ENCODE measurements around the gene LIME1. TPM values are rescaled to one million over a fixed set of nuclear protein-coding genes. Genes with fewer than 3 reads are reported as not detected.

LIME1 gene
- total RNA-seq, 1 donor from 2014 or later = 0.53 TPM

GRCh38 chr20:63747622-63748069 lies 11.2 kb downstream of the LIME1 start:
- H3K36me3 ChIP-seq (ENCODE audit: control insufficient read depth, insufficient read depth, low read length) = peaks cover 8% of the 10 kb centered on the region
- DNase-seq (ENCODE audit: low read depth) (no peak), FAIRE-seq (no peak)
- no peaks in the 10 kb centered on the region for H3K27me3 ChIP-seq (ENCODE audit: control insufficient read depth, insufficient read depth, low read length)
- H3K4me3 ChIP-seq (ENCODE audit: low read depth, low read length) = no peak overlapping the region
- no peak for TF ChIP-seq CTCF (IDR thresholded peaks at IDR 0.05; ENCODE audit: insufficient read depth, low read length, severe bottlenecking)

- Histone ChIP-seq H3K4me3 (ENCODE audit: low read depth, low read length) (no peak overlapping the region), H3K27me3 (ENCODE audit: control insufficient read depth, insufficient read depth, low read length) (no peaks in the 10 kb centered on the region), H3K36me3 (ENCODE audit: control insufficient read depth, insufficient read depth, low read length) (peaks cover 3% of the 10 kb centered on the region)
- no peak for FAIRE-seq
- no peak for DNase-seq (ENCODE audit: low read depth)
- TF ChIP-seq CTCF (IDR thresholded peaks at IDR 0.05; ENCODE audit: insufficient read depth, low read length, severe bottlenecking) = no peak
These were observed 11.8 kb downstream of the LIME1 start for GRCh38 chr20:63748070-63748933.

- H3K36me3 ChIP-seq (ENCODE audit: control insufficient read depth, insufficient read depth, low read length) = no peaks in the 10 kb centered on the region
- DNase-seq (ENCODE audit: low read depth) (no peak), FAIRE-seq (no peak)
- H3K27me3 ChIP-seq (ENCODE audit: control insufficient read depth, insufficient read depth, low read length) = no peaks in the 10 kb centered on the region
- no peak overlapping the region for H3K4me3 ChIP-seq (ENCODE audit: low read depth, low read length)
- no peak for TF ChIP-seq CTCF (IDR thresholded peaks at IDR 0.05; ENCODE audit: insufficient read depth, low read length, severe bottlenecking)
These were observed 12.4 kb downstream of the LIME1 start for GRCh38 chr20:63748934-63749270.

DNA sequence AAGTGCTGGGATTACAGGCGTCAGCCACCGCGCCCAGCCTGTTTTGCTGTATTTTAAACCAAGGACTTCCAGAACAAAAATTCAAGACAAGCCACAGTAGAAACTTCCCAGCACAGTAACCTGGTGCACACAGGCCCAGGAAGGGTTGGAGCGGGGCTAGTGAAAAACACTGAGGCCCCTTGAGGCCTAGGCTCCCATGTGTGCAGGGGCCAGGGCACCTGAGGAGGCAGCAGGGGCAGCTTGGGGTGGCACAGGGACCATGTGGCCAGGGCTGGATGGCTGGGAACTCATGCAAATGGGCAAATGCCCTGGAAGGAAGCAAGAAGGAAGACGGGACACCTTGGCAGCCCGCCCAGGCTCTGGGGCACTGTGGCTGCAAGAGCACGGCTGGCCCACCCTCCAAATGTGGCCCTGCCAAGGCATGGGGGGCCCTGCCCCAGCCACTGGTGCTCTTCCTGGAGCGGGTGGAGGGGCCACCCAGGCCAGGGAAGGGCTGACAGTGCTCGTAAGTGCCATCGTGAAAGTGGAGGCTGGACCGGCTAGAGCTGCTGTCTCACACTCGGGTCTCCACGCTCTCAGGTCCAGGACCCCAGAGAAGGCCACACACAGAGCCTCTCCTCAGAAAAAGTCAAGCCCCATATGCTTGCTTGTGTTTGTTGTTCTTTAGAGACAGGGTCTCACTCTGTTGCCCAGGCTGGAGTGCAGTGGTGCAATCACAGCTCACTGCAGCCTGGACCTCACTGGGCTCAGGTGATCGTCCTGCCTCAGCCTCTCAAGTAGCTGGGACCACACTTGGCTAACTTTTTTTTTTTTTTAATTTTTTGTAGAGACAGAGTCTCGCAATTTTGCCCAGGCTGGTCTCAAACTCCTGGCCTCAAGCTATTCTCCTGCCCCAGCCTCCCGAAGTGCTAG lies 13.4 kb downstream of the LIME1 start:
- TF ChIP-seq CTCF (IDR thresholded peaks at IDR 0.05; ENCODE audit: insufficient read depth, low read length, severe bottlenecking) = no peak
- FAIRE-seq = no peak
- H3K4me3 ChIP-seq (ENCODE audit: low read depth, low read length) = no peak overlapping the region

DNA sequence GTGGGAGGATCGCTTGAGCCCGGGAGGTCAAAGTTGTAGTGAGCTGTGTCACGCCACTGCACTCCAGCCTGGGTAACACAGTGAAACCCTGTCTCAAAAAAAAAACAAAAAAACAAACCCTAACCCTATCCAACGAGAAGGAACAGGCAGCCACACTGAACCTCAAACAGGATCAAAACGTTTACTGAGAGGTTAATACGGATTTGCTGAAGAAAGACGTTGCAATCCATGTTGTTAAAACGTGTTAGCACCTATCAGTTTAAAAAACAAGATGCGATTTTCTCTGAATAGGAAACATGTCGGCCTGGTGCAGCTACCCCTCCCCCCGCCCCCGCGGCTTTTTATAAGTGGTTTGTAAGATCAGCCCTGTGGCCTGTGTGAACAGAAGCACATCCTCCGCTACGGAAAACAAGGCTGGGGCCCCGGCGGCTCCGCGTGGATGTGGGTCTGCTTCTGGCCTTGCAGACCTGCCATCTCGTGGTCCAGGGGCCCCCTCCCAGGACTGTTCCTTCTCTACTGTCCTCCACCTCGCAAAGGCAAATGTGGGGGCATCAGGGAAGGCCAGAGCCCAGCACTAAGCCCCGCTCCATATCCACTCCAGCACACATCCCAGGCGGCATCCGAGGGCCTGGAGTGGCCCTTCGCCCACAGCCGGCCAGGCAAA lies 14.5 kb downstream of the LIME1 start:
- H3K27me3 ChIP-seq (ENCODE audit: control insufficient read depth, insufficient read depth, low read length) = no peaks in the 10 kb centered on the region
- no peak for FAIRE-seq
- DNase-seq (ENCODE audit: low read depth) = no peak
- no peaks in the 10 kb centered on the region for H3K36me3 ChIP-seq (ENCODE audit: control insufficient read depth, insufficient read depth, low read length)
- H3K4me3 ChIP-seq (ENCODE audit: low read depth, low read length) = no peak overlapping the region
- TF ChIP-seq CTCF (IDR thresholded peaks at IDR 0.05; ENCODE audit: insufficient read depth, low read length, severe bottlenecking) = no peak

More for the DNA sequence above, 13.4 kb downstream of the LIME1 start:
- no peaks in the 10 kb centered on the region for H3K36me3 ChIP-seq (ENCODE audit: control insufficient read depth, insufficient read depth, low read length)
- no peaks in the 10 kb centered on the region for H3K27me3 ChIP-seq (ENCODE audit: control insufficient read depth, insufficient read depth, low read length)
- DNase-seq (ENCODE audit: low read depth) = no peak
